GM12872 (cell line): ENCODE measurements around the gene TRO.

Source experiments
- CTCF ChIP-seq: IDR thresholded peaks from 3 replicates; pipeline ENCODE4 v1.5.1; 2011; ENCODE audit warnings: low read depth, mild to moderate bottlenecking, low read length, moderate library complexity; ENCODE audit not compliant: insufficient read depth

Gene TRO

GRCh38 chrX:54961750-54962149 lies 41.1 kb downstream of the TRO start:
- TF ChIP-seq CTCF, result no peak

GRCh38 chrX:54964766-54965497 lies 44.3 kb downstream of the TRO start:
- TF ChIP-seq CTCF, result no peak

- no peak for TF ChIP-seq CTCF
Observed at GRCh38 chrX:54977387-54977786, 56.8 kb downstream of the TRO start.

- TF ChIP-seq CTCF, result no peak
Observed at GRCh38 chrX:54978448-54978847, 57.8 kb downstream of the TRO start.

- no peak for TF ChIP-seq CTCF
Observed at GRCh38 chrX:54979432-54979831, 58.8 kb downstream of the TRO start.

- no peak for TF ChIP-seq CTCF
Observed at GRCh38 chrX:54980334-54980733, 59.7 kb downstream of the TRO start.
